ENCODE results near the gene GRIK4.

The GRIK4 gene

DNA sequence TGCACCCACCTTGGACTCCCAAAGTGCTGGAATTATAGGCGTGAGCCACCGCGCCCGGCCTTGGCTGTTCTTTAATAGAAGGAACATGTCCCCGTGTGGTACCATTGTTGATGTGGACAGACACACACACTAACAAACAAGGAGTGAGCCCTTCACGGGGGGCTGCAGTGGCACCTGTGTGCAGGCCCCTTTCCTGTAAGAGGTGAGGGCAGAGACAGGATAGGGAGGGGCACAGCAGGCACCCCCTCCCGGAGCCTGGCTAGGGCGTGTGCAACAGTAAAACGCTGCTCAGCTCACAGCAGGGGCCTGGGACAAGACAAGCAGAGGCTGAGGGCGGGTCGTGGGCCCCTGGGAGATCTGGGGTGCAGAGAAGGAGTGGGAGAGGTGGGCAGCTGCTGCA is 37.8 kb downstream of the GRIK4 start:
- no peak for DNase-seq (ENCODE audit: low spot score)

GRCh38 chr11:120550007-120550406 is 38.5 kb downstream of the GRIK4 start:
- no peak for DNase-seq (ENCODE audit: low spot score)

DNA sequence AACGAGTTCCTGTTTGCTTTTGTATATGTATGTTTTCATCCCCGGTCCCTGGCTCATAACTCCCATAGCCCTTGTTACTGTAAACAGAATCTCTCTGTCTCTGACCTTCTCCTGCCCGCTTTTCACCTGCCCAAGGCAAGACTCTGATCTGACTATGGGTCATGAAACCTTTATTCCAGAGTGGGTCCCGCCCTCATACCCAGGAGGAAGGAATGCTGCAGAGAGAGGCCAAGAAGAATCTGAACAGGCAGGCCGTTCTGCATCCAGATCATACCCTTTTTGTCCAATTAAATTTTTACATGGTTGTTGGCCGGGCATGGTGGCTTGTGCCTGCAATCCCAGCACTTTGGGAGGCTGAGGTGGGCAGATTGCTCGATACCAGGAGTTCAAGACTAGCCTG is 39.6 kb downstream of the GRIK4 start:
- DNase-seq (ENCODE audit: low spot score): no peak

GRCh38 chr11:120554766-120555432 is 43.4 kb downstream of the GRIK4 start:
- no peak for DNase-seq (ENCODE audit: low spot score)

- DNase-seq (ENCODE audit: low spot score): no peak
These were observed 43.9 kb downstream of the GRIK4 start for GRCh38 chr11:120555433-120555773.

GRCh38 chr11:120556797-120557196 is 45.2 kb downstream of the GRIK4 start:
- DNase-seq (ENCODE audit: low spot score): no peak

- no peak for DNase-seq (ENCODE audit: low spot score)
These were observed 47.3 kb downstream of the GRIK4 start for GRCh38 chr11:120558744-120559431.

DNA sequence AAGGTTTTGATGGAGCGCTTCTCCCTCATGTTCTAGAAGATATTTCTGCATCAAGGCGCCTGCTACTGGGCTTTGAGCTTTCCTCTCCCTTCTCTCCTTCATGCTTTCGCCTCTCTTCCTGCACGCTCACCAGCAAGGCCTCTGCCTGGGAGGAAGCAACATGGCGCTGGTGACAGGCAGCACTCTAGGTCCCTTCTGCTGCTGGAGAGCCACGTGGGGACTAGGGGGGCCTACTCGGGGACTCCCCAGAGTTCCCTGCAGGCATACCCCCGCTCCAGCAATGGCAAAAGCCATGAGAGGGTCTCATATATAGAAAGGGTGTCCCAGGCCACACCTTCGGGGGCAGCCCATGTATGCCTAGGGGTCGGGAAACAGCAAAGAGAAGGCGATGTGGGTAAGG is 49.7 kb downstream of the GRIK4 start:
- DNase-seq (ENCODE audit: low spot score): no peak

DNA sequence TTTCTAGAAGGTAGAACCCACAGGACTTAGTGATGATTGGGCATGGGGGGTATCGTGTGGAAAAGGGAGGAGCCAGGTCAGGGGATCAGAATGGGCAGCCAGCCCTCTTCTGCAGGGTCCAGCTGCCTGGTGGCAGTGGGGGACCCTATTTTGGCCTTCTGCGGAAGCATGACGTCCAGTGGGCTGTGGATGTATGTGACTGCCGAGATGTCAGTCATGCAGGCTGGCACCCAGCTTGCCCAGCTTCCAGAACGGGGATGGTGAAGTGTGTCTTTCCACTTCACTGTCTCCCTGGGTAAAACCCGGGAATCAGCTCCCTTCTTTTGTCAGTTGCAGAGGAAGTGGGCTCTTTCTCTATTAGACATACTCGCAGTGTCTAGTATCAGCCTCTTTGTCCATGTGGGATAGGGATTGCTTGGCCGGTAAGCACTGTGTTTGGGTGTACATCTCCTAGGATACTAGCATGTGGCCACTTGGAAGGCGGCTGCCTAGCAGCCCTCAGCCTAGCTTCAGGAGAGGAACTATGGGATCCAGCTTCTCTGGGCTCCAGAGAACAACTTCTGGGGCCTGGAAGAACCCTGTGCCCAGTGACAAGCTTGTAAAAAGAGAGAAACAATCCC is 51.4 kb downstream of the GRIK4 start:
- DNase-seq (ENCODE audit: low spot score): no peak

DNA sequence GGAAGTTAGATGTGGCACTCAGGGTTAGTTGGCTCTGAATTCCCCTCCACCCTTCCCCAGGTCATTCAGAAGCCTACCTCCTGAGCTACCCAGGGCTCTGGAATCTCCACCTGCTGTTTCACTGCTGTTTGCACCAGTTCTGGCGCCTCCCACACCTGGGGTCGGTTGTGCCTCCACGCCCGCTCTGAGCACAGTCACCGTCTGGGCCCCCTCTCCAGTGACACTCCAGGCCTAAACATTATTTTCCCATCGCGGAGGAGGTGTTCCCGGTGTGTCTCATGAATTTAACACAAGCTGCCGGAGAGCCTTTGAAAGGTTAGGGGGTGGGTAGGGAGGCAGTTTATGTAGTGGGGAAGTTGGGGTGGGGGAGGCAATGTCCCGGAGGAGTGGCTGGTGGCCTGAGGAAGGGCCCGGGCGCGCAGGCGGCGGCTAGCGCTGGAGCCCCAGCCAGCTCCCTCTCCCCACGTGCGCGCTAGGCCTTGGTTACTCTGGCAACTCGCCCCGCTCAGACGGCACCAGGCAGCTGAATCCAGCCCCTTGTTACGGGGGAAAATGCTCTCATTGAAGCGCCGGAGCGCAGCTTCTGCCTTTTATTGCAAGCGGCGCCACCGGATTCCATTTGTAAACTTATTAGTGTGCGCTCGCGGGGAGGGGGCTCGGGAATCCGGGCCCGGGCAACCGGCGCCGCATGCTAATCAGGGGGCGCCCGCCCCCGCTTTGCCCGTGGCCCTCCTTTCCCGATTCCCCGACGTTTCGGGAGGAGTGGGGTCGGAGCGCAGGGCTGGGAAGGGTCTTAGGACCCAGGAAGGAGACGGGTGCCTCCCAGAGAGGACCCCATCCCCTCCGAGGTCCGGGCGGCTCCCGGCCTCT is 52.4 kb downstream of the GRIK4 start:
- DNase-seq (ENCODE audit: low spot score): no peak

GRCh38 chr11:120564573-120565311 is 53.2 kb downstream of the GRIK4 start:
- no peak for DNase-seq (ENCODE audit: low spot score)

DNA sequence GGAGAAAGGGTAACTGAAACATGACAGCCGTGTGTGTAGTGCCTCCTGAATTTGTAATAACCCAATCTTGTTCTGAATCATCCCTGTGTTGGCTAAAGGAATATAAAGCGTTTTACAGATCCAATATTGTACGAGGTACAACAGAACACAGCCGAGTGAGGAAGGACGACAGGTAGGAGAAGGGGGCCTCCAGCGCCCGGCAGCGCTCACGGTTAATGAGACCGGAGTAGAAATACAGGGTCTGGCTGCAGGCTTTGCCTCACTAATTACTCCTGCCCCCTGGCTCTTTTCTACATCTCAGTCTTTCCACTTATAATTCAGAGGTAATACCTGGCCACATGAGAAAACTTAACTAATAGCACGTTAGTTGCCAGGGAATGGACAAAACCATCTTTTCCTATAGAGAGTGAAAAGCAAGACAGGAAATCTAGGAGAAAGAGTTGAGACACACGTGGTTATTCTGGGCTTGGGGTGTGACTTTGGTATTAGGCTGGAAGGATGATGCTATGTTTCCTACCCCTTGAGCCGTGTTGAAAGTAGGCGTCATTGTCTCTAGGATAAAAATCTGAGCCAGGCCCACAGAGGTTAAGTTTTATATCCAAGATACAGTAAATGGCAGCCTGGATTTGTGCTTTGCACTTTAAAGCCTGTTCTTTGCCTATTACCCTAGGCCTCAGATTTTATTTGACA is 54.1 kb downstream of the GRIK4 start:
- DNase-seq (ENCODE audit: low spot score): no peak

- DNase-seq (ENCODE audit: low spot score): no peak
These were observed 54.6 kb downstream of the GRIK4 start for GRCh38 chr11:120566176-120566575.

GRCh38 chr11:120568572-120569307 is 57.2 kb downstream of the GRIK4 start:
- DNase-seq (ENCODE audit: low spot score): no peak

DNA sequence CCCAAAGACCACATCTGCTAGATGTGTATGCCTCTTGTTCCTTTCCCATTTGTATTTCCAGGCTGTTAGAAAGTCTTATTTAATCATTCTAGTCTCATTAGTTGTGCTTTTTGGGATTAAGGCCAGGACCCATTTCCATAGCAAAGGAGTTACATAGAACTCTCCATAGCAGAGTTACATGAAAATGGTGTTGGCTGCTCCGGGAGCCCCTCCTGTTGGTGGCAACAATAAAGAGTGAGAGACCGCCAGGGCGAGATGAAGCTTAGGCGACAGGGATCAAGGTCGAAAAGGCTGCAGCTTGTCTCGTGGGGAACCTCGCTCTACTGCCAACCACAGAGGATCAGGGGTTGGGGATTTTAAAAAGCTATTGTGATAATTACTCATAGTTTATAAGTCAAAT is 58.3 kb downstream of the GRIK4 start:
- no peak for DNase-seq (ENCODE audit: low spot score)

DNA sequence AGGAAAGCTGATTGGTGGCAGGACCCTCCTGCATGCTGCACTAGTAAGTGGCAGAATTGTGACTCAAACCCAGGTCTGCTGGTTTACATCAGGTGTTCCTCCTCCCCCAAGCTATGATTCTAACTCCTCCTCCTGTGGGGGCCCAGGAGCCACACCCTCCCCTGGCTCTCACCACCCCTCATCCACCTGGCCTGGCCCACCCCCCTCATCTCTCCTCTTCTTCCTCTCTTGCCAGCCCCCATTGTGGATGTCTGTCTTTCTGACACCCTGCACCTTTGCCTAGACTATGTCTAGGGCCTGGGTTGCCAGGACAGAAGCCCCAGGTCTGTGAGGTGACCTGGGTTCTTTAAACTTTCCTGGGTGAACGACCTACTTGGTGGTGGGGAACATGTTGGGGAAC is 59.9 kb downstream of the GRIK4 start:
- no peak for DNase-seq (ENCODE audit: low spot score)

- DNase-seq (ENCODE audit: low spot score): no peak
These were observed 62.3 kb downstream of the GRIK4 start for GRCh38 chr11:120573756-120574354.

DNA sequence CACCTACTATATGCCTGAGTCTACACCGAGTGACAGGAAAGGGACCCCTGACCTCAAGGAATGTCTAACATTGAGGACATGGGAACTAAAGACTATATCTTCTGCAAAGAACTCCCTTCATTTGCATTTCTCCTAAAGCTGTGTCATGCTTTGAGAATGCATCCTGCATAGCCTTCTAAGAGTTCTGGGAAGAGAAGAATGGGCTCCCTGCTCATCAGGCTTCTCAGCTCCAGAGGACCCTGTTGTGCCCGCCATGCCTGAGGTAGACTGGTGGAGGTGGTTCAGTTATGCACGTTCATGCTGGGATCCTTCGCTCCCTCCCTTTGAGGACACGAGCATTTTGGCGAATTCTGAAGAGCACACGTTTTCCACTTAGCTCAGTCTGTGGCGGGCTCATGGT is 63.3 kb downstream of the GRIK4 start:
- DNase-seq (ENCODE audit: low spot score): no peak

- DNase-seq (ENCODE audit: low spot score): no peak
These were observed 63.9 kb downstream of the GRIK4 start for GRCh38 chr11:120575461-120575860.

GRCh38 chr11:120576606-120577005 is 65.1 kb downstream of the GRIK4 start:
- no peak for DNase-seq (ENCODE audit: low spot score)

All from hematopoietic multipotent progenitor cell treated with erythropoietin and hydrocortisone succinate and interleukin-3 and kit ligand, for 17 days (in vitro differentiated cells).